HAP-1 (cell line): ENCODE measurements around the gene FBXL20.
"Not testable (repeated sequence)": the region's sequence is repeated elsewhere in the genome, so short reads cannot be mapped to it uniquely, and the experiment has no call there.

Experiments used
- DNase-seq, 2 experiments: peaks; one replicate each; pipeline ENCODE4 v3.0.0-alpha.2; 2016 to 2020; ENCODE audit warnings: low spot score in 2 of 2
- H3K27me3 ChIP-seq: fragments of 250-450 bp; sonication (Bioruptor Pico); 2 replicates; pipeline ENCODE4 v1.5.1; 2020; ENCODE audit warnings: low read depth, mild to moderate bottlenecking, moderate library complexity
- H3K36me3 ChIP-seq: fragments of 250-450 bp; sonication (Bioruptor Pico); replicated peaks from 2 replicates; pipeline ENCODE4 v1.5.1; 2020; ENCODE audit warnings: mild to moderate bottlenecking
- H3K4me1 ChIP-seq: fragments of 250-450 bp; sonication (Bioruptor Pico); 2 replicates; pipeline ENCODE4 v1.5.1; 2020; ENCODE audit warnings: mild to moderate bottlenecking
- H3K4me3 ChIP-seq: fragments of 250-450 bp; sonication (Bioruptor Pico); 2 replicates; pipeline ENCODE4 v1.5.1; 2020; ENCODE audit warnings: mild to moderate bottlenecking, moderate library complexity
- H3K9me3 ChIP-seq: fragments of 250-450 bp; sonication (Bioruptor Pico); 2 replicates; pipeline ENCODE4 v1.5.1; 2020; ENCODE audit warnings: mild to moderate bottlenecking, moderate library complexity
- in situ Hi-C: fragments of 300-500 bp; cut with MboI; formaldehyde crosslinking; loops from 3 replicates; pipeline ENCODE4 v1.14.3; 2020; ENCODE audit warnings: low sequenced_read_pairs, inconsistent platforms, mixed read lengths

FBXL20 gene

DNA sequence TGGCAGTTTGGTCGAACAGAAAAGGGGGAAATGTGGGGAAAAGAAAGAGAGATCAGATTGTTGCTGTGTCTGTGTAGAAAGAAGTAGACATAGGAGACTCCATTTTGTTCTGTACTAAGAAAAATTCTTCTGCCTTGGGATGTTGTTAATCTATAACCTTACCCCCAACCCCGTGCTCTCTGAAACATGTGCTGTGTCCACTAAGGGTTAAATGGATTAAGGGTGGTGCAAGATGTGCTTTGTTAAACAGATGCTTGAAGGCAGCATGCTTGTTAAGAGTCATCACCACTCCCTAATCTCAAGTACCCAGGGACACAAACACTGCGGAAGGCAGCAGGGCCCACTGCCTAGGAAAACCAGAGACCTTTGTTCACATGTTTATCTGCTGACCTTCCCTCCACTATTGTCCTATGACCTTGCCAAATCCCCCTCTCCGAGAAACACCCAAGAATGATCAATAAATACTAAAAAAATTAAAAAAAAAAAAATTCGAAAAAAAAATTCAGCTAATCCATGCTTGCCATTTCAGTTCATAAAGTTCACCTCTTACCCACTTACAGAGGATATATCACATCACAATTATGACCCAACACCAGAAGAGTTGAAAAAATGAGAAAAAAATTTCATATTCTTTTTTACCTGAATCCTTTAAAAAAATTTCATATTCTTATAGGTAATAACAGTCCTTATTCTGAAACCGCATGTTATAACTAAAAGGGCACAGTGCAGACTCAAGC lies 67.2 kb downstream of the FBXL20 start:
- H3K9me3 ChIP-seq, H3K27me3 ChIP-seq, in situ Hi-C loops, DNase-seq, H3K4me3 ChIP-seq, H3K36me3 ChIP-seq: not testable (repeated sequence)
- peaks cover 19% of the 10 kb centered on the region for H3K4me1 ChIP-seq

DNA sequence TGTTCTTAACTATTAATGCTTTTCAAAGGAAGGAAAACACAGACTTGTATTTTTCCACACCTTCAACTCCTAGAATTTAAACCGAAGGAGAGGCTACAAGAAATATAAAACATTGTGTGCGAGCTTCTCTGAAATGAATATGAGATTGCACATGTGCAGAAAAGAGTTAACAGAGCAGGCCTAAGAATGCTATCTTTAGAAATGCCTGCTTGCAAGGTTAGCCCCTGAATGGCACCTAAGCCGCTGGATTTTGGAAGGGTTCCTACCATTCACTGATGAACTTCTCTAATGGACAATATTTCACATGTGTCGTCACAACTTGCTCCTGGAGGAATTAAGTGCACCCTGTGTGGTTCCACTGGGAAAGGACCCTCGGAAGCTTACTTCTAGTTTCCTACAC lies 69.3 kb downstream of the FBXL20 start:
- Histone ChIP-seq H3K4me1 (peaks cover 19% of the 10 kb centered on the region), H3K27me3 (no peaks in the 10 kb centered on the region), H3K9me3 (no peaks in the 10 kb centered on the region; the same call in 1 of the 2 replicates), H3K4me3 (no peak overlapping the region), H3K36me3 (no peaks in the 10 kb centered on the region)
- in situ Hi-C loops: no loop called here
- no peak for DNase-seq

DNA sequence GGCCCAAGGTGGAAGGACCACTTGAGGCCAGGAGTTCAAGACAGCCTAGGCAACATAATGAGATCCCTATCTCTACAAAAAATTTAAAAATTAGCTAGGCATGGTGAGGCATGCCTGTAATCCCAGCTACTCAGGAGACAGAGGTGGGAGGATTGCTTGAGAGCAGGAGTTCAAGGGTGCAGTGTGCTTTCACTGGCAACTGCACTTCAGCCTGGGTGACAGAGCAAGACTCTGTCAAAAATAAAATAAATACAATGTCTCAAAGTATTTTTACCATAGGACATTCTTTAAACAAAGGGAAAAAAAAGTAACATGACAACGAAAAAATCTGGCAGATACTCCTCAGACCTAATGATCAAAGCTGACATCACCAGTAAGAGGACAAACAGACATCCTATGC lies 72.6 kb downstream of the FBXL20 start:
- in situ Hi-C loops: no loop called here
- Histone ChIP-seq H3K4me1 (no peaks in the 10 kb centered on the region), H3K36me3 (no peaks in the 10 kb centered on the region), H3K27me3 (no peaks in the 10 kb centered on the region), H3K4me3 (no peak overlapping the region), H3K9me3 (no peaks in the 10 kb centered on the region)
- no peak for DNase-seq

DNA sequence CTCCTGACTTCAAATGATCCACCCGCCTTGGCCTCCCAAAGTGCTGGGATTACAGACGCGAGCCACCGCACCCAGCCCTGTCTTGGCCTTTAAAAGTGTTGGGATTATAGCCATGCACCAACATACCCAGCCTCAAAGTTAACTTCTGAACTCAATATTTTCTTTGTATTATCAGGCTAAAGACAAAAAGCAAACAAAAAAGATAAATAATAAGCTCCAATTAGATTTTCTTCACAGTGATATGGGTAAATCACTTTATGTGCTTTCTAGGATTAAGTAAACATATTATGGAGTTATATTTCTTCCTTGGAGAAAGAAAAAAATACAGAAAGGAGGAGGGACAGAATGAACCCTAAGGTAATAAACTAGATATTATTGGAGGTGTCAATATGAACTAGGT lies 74.3 kb downstream of the FBXL20 start:
- in situ Hi-C loops: no loop called here
- no peaks in the 10 kb centered on the region for H3K9me3 ChIP-seq
- no peaks in the 10 kb centered on the region for H3K4me1 ChIP-seq
- H3K36me3 ChIP-seq: no peaks in the 10 kb centered on the region
- H3K4me3 ChIP-seq: no peak overlapping the region
- DNase-seq: no peak
- H3K27me3 ChIP-seq: no peaks in the 10 kb centered on the region

DNA sequence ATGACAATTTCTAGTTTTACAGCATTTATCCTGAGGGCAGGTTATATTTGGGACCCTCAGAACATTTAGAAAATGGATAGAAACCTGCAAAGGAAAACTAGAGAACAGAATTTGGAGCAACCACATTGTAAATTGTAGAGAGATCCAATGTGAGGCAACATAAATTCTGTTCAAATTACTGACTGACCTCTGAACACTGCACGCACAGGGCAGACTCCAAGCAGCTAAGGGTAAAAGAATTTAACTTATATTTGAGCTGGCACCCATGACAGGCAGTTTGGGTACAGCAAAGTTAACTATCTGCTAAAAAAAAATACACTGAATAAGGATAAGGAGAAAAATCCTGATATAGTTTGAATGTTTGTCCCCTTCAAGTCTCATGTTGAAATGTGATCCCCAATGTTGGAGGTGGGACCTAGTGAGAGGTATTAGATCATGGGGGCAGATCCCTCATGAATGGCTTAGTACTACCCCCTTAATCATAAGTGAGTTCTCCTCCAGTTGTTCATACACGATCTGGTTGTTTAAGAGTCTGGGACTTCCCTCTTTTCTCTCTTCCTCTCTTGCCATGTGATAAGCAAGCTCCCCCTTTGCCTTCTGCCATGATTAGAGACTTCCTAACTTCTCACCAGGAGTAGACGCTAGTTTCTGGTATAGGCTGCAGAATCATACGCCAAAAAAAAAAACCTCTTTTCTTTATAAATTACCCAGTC lies 75.7 kb downstream of the FBXL20 start:
- H3K36me3 ChIP-seq: no peaks in the 10 kb centered on the region
- H3K9me3 ChIP-seq: no peaks in the 10 kb centered on the region
- no peaks in the 10 kb centered on the region for H3K27me3 ChIP-seq
- H3K4me3 ChIP-seq: no peak overlapping the region
- H3K4me1 ChIP-seq: no peaks in the 10 kb centered on the region
- DNase-seq: no peak
- in situ Hi-C loops: no loop called here

DNA sequence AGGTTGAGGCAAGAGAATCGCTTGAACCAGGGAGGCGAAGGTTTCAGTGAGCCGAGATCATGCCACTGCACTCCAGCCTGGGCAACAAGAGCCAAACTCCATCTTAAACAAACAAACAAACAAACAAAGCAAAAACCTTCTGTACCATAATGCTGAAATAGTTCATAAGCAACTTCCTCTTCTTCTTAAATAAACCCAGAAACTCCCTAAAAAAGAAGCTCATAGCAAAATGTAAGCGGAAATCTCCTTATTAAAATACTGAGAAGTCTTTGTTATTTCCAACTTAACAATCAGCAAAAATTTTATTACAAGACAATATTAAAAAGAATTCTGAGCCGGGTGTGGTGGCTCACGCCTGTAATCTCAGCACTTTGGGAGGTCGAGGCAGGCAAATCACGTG lies 82.8 kb downstream of the FBXL20 start:
- no peak for DNase-seq
- Histone ChIP-seq H3K27me3 (no peaks in the 10 kb centered on the region), H3K36me3 (no peaks in the 10 kb centered on the region), H3K4me3 (no peak overlapping the region), H3K9me3 (no peaks in the 10 kb centered on the region), H3K4me1 (no peaks in the 10 kb centered on the region)
- in situ Hi-C loops: no loop called here

DNA sequence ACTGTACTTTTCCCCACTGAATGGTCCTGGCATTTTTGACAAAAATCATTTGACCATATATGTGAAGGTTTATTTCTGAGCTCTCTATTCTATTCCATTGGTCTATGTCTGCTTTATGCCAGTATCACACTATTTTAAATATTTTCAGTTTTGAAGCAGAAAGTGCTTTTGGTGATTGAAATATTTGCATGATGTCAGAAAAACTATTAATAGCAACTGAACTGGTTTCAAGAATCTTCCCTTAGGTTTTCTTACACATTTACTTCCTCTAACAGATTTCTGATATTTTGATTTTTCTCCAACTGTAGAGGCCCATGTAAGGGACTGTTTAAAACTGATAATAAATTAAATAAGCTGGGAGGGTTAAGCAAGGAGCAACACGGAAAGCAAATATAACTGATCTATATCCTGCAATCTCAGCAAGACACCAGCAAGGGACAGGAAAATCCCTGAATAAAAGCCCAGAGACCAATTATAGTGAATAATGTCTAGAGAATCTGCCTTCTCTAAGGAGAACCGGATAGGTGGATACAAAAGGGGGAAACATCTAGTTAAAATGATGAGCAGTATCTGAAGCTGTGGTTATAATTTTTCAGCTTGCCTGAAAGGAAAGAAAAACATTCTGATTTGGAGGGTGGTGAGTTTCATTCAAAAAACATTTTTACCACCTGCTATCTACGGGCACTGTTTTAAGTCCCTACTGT lies 94.8 kb downstream of the FBXL20 start:
- Histone ChIP-seq H3K4me3 (no peak overlapping the region), H3K36me3 (no peaks in the 10 kb centered on the region), H3K4me1 (no peaks in the 10 kb centered on the region), H3K27me3 (no peaks in the 10 kb centered on the region), H3K9me3 (no peaks in the 10 kb centered on the region)
- in situ Hi-C loops: no loop called here
- no peak for DNase-seq

DNA sequence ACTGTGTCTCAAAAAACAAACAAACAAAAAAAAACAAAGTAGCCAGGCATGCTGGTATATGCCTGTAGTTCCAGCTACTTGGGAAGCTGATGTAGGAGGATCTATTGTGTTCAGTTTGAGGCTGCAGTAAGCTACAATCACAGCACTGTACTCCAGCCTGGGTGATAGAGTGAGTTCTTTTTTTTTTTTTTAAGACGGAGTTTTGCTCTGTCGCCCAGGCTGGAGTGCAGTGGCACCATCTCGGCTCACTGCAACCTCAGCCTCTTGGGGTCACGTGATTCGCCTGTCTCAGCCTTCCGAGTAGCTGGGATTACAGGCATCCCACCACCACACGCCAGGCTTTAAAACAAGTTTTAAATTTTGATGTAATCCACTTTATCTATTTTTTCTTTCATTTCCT lies 95.4 kb downstream of the FBXL20 start:
- H3K9me3 ChIP-seq: no peaks in the 10 kb centered on the region
- no peaks in the 10 kb centered on the region for H3K36me3 ChIP-seq
- no peaks in the 10 kb centered on the region for H3K27me3 ChIP-seq
- DNase-seq: no peak
- H3K4me3 ChIP-seq: no peak overlapping the region
- no peaks in the 10 kb centered on the region for H3K4me1 ChIP-seq
- in situ Hi-C loops: no loop called here

DNA sequence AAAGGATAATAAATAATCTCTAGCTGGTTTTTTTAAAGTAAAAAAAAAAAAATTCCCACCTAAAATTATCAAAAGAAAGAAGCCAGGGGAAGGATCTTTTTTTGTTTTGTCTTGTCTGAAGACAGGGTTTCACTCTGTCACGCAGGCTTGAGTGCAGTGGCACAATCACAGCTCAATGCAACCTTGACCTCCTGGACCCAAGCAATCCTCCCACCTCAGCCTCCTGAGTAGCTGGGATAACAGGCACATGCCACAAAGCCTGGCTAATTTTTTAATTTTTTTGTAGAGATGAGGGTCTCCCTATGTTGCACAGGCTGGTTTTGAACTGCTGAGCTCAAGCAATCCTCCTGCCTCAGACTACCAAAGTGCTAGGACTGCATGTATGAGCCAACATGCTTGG lies 97.2 kb downstream of the FBXL20 start:
- Histone ChIP-seq H3K36me3 (no peaks in the 10 kb centered on the region), H3K4me3 (no peak overlapping the region), H3K27me3 (no peaks in the 10 kb centered on the region), H3K9me3 (no peaks in the 10 kb centered on the region), H3K4me1 (no peaks in the 10 kb centered on the region)
- in situ Hi-C loops: no loop called here
- no peak for DNase-seq

DNA sequence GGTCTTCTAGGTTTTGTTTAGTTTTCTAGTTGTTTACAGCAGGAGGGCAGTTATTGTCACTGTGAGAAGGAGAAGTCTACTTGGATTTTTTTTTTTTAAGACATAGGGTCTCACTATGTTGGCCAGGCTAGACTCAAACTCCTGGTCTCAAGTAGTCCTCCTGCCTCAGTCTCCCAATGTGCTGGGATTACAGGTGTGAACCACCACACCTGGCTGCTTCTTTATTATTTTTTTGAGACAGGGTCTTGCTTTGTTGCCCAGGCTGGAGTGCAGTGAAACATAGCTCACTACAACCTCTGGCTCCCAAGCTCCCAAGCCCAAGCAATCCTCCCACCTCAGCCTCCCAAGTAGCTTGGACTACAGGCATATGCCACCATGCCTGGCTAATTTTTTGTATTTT lies 107.4 kb downstream of the FBXL20 start:
- Histone ChIP-seq H3K4me1 (no peaks in the 10 kb centered on the region), H3K27me3 (no peaks in the 10 kb centered on the region), H3K36me3 (0 out of 2 replicates have a peak, but pooled peaks cover 3% of the 10 kb centered on the region), H3K9me3 (no peaks in the 10 kb centered on the region), H3K4me3 (no peak overlapping the region)
- in situ Hi-C loops: no loop called here
- no peak for DNase-seq

DNA sequence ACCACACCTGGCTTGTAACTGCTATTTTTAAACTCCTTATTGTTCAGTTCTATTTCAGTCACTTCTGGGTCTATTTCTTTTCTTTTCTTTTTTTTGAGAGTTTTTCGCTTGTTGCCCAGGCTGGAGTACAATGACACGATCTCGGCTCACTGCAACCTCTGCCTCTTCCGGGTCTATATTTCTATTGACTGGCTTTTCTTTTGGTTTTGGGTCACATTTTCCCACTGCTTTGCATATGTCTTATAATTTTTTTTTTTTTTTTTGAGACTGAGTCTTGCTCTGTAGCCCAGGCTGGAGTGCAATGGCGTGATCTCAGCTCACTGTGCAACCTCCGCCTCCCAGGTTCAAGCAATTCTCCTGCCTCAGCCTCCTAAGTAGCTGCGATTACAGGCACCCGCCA lies 108.9 kb downstream of the FBXL20 start:
- H3K9me3 ChIP-seq, DNase-seq, H3K4me1 ChIP-seq, H3K4me3 ChIP-seq, H3K36me3 ChIP-seq, H3K27me3 ChIP-seq, in situ Hi-C loops: not testable (repeated sequence)

DNA sequence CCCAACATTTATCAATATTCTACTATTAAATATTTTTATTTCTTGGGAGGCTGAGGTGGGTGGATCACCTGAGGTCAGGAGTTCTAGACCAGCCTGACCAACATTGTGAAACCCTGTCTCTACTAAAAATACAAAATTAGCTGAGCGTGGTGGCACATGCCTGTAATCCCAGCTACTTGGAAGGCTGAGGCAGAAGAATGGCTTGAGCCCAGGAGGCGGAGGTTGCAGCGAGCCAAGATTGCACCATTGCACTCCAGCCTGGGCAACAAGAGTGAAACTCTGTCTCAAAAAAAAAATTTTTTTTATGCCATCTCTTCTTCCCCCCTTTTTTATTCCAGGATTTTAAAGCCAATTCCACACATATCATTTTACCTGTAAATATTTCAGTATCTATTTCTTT lies 114.9 kb downstream of the FBXL20 start:
- DNase-seq, H3K9me3 ChIP-seq, H3K4me1 ChIP-seq, H3K4me3 ChIP-seq, H3K27me3 ChIP-seq, H3K36me3 ChIP-seq, in situ Hi-C loops: not testable (repeated sequence)

DNA sequence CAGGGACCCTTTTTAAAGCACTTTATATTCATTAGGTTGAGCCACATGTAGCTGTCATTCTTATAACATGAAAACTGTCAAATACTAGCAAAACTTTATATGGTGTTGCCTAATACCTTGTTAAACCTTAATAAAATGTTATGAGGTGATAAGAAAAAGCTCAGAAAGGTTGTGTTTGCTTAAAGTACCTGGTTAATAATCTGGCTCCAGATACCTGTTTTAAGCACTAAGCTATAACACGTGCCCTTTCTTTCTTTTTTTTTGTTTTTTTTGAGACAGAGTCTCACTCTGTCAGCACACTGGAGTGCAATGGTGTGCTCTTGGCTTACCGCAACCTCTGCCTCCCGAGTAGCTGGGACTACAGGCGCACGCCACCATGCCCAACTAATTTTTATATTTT lies 116.7 kb downstream of the FBXL20 start:
- in situ Hi-C loops: no loop called here

DNA sequence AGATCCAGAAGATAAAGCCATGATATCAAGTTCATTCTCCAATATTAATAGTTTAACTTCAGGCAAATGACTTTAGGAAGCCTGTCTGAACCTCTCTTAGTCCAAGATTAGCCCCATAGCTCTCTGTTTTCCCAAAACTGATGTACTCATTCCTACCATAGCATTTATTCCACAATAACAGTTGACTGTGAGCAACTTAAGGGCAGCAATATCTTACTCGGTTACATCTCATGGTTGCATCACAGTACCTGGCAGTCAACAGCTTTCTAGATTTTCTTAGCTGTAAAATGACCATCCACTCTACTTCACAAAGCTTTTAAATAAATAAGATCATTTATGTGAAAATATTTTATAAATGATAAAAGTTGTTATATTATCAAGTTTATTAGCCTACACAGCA lies 117.5 kb downstream of the FBXL20 start:
- Histone ChIP-seq H3K9me3 (no peaks in the 10 kb centered on the region), H3K27me3 (no peaks in the 10 kb centered on the region), H3K4me3 (no peak overlapping the region), H3K4me1 (peaks cover 10% of the 10 kb centered on the region; the same call in 1 of the 2 replicates), H3K36me3 (no peaks in the 10 kb centered on the region)
- in situ Hi-C loops: no loop called here
- no peak for DNase-seq

More for the DNA sequence above, 116.7 kb downstream of the FBXL20 start:
- Histone ChIP-seq H3K27me3 (no peaks in the 10 kb centered on the region), H3K4me1 (peaks cover 10% of the 10 kb centered on the region; the same call in 1 of the 2 replicates), H3K36me3 (no peaks in the 10 kb centered on the region), H3K9me3 (no peaks in the 10 kb centered on the region), H3K4me3 (no peak overlapping the region)
- no peak for DNase-seq
